Measurements from ENCODE around the gene ARMC6.

Gene ARMC6

DNA sequence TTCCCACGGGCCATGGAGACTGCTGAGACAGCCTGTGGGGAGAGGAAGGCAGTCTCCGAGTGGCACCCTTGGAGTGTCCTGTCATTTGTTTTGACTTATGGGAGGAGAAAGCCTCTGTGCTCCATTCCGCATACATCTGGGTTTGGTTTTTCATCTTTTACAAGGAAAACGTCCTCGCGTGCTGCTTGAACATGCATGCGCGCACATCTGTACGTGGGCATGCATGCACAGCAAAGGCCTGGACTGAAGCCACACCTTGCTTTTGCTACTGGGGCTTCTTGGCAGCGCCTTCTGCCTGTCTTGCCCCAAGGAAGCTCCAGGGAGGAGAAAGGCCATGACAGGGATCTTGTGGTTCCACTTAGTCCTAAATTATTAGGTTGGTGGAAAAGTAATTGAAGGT is 44.1 kb upstream of the ARMC6 start:
- Histone ChIP-seq H3K4me3 (ENCODE audit: low read depth, low read length) (no peak overlapping the region), H3K79me2 (no peaks in the 10 kb centered on the region), H3K4me1 (peaks cover 4% of the 10 kb centered on the region), H3K9ac (no peak overlapping the region), H3K9me3 (ENCODE audit: control insufficient read depth, low read length) (no peaks in the 10 kb centered on the region), H3K36me3 (ENCODE audit: control insufficient read depth, insufficient read depth, low read length) (no peaks in the 10 kb centered on the region), H3K27me3 (ENCODE audit: control insufficient read depth, insufficient read depth, low read length) (no peaks in the 10 kb centered on the region), H3K27ac (no peak overlapping the region), H2AFZ (no peak overlapping the region), H3K4me2 (ENCODE audit: low read length) (no peak overlapping the region)
- TF ChIP-seq, protein P1, sequence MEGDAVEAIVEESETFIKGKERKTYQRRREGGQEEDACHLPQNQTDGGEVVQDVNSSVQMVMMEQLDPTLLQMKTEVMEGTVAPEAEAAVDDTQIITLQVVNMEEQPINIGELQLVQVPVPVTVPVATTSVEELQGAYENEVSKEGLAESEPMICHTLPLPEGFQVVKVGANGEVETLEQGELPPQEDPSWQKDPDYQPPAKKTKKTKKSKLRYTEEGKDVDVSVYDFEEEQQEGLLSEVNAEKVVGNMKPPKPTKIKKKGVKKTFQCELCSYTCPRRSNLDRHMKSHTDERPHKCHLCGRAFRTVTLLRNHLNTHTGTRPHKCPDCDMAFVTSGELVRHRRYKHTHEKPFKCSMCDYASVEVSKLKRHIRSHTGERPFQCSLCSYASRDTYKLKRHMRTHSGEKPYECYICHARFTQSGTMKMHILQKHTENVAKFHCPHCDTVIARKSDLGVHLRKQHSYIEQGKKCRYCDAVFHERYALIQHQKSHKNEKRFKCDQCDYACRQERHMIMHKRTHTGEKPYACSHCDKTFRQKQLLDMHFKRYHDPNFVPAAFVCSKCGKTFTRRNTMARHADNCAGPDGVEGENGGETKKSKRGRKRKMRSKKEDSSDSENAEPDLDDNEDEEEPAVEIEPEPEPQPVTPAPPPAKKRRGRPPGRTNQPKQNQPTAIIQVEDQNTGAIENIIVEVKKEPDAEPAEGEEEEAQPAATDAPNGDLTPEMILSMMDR (IDR thresholded peaks at IDR 0.05): no peak

DNA sequence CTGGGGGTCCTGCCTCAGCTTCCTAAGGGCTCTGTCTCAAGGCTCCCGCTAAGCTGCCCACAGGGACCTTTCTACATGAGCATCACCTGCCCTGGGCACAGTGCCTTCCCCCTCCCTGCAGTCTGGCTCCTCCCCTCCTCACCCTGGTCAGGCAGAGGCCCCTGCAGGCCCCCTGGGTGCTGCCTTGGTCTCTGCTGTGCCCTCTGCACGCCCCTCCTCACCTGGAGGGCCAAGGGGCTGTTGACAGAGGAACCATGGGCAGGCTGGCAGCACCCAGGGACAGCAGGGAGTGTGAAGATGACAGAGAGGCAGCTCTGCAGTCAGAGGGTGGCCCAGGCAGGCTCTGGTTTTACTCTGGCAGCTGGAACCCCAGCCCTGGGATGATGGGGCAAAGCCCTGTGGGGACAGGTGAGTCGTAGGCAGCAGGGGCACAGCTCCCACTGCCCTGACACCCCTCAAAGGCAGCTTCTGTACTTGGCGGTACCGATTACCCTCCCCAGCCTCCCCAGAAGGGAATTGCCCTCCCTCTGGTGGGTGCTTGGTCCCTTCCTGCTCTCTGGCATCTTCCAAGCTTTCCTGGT is 43.2 kb upstream of the ARMC6 start:
- Histone ChIP-seq H2AFZ (no peak overlapping the region), H3K4me1 (peaks cover 4% of the 10 kb centered on the region), H3K9ac (no peak overlapping the region), H3K36me3 (ENCODE audit: control insufficient read depth, insufficient read depth, low read length) (no peaks in the 10 kb centered on the region), H3K27ac (no peak overlapping the region), H3K4me3 (ENCODE audit: low read depth, low read length) (no peak overlapping the region), H3K9me3 (ENCODE audit: control insufficient read depth, low read length) (no peaks in the 10 kb centered on the region), H3K4me2 (ENCODE audit: low read length) (no peak overlapping the region), H3K27me3 (ENCODE audit: control insufficient read depth, insufficient read depth, low read length) (no peaks in the 10 kb centered on the region), H3K79me2 (no peaks in the 10 kb centered on the region)
- TF ChIP-seq, protein P1 (IDR thresholded peaks at IDR 0.05): no peak

DNA sequence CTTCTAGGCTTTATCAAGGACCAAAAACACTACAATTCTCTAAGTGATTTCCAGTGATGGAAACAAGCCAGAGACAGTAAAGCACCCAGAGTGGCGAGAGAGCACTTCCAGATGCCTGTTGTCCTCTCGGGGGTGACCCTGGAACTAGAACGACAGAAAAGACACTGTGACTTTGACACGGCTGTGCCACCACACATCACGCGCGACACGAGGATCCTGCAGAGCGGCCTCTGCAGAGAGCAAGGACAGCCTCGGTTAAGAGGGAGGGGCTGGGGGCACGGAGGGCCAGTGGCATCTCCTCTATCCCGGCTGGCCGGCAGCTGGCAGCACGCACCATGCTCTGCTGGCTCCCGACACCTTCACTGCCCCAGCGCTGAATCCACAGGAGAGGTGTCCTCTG is 42.4 kb upstream of the ARMC6 start:
- Histone ChIP-seq H3K9ac (no peak overlapping the region), H3K4me1 (peaks cover 4% of the 10 kb centered on the region), H3K4me2 (ENCODE audit: low read length) (no peak overlapping the region), H3K4me3 (ENCODE audit: low read depth, low read length) (no peak overlapping the region), H3K79me2 (no peaks in the 10 kb centered on the region), H3K27me3 (ENCODE audit: control insufficient read depth, insufficient read depth, low read length) (no peaks in the 10 kb centered on the region), H3K36me3 (ENCODE audit: control insufficient read depth, insufficient read depth, low read length) (no peaks in the 10 kb centered on the region), H2AFZ (no peak overlapping the region), H3K27ac (no peak overlapping the region), H3K9me3 (ENCODE audit: control insufficient read depth, low read length) (no peaks in the 10 kb centered on the region)
- TF ChIP-seq, protein P1 (IDR thresholded peaks at IDR 0.05): no peak

DNA sequence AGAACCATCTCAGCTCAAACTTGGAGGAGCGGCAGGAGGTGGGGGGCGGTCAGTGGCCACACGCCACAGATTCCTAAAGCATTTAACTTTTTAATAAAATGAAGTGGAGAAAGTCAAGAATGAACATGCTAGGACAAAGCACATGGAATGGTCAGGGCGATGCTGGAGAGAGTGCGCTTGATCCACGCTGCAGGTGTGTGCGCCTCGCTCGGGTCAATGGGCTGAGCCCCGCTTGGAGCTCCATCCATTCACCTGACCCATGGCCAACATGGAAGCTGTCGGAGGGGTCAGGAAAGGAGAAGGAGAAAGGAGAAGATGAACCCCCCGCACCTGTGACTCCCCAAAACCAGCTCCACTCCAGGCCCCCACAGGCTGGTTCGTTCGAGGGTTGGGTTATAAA is 41.9 kb upstream of the ARMC6 start:
- Histone ChIP-seq H3K27me3 (ENCODE audit: control insufficient read depth, insufficient read depth, low read length) (no peaks in the 10 kb centered on the region), H3K79me2 (no peaks in the 10 kb centered on the region), H3K9me3 (ENCODE audit: control insufficient read depth, low read length) (no peaks in the 10 kb centered on the region), H3K36me3 (ENCODE audit: control insufficient read depth, insufficient read depth, low read length) (no peaks in the 10 kb centered on the region), H3K4me3 (ENCODE audit: low read depth, low read length) (no peak overlapping the region), H2AFZ (no peak overlapping the region), H3K27ac (no peak overlapping the region), H3K9ac (no peak overlapping the region), H3K4me1 (peaks cover 2% of the 10 kb centered on the region), H3K4me2 (ENCODE audit: low read length) (no peak overlapping the region)
- TF ChIP-seq, protein P1 (IDR thresholded peaks at IDR 0.05): no peak

DNA sequence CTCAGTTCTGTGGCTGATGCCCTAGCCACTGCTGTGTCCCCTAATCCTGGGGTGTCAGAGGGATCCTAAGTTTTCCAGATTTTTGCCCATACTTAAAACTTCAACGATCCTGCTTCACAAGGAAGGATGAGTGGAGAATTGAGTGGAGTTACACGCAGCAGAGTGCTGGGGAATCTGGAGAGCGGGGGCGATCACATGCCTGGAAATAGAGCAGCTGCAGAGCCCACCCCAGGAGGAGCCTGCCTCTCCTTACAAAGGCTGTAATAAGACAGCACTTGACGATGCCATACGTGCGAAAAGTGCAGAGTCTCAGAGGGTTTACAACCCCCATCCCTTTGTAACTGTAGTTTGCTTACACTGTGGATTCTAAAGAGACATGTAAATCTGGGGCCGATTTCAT is 40.7 kb upstream of the ARMC6 start:
- Histone ChIP-seq H3K27me3 (ENCODE audit: control insufficient read depth, insufficient read depth, low read length) (no peaks in the 10 kb centered on the region), H3K4me1 (no peaks in the 10 kb centered on the region), H3K79me2 (no peaks in the 10 kb centered on the region), H3K4me3 (ENCODE audit: low read depth, low read length) (no peak overlapping the region), H3K9me3 (ENCODE audit: control insufficient read depth, low read length) (no peaks in the 10 kb centered on the region), H2AFZ (no peak overlapping the region), H3K27ac (no peak overlapping the region), H3K4me2 (ENCODE audit: low read length) (no peak overlapping the region), H3K36me3 (ENCODE audit: control insufficient read depth, insufficient read depth, low read length) (no peaks in the 10 kb centered on the region), H3K9ac (no peak overlapping the region)
- TF ChIP-seq, protein P1 (IDR thresholded peaks at IDR 0.05): no peak
